WTC11 (cell line): Measurements from ENCODE around the gene ZNF581. TPM values are rescaled to one million over a fixed set of nuclear protein-coding genes. Genes with fewer than 3 reads are reported as not detected.
A peak's percentile ranks its signal among the peaks of the same experiment; 100 is the strongest.

ENCODE experiments used
- ATAC-seq: fragments of 200-7000 bp; cut with Tn5 transposase; 2 replicates; pipeline ENCODE4 v1.10.0; 2021; ENCODE audit warnings: mild to moderate bottlenecking, moderate library complexity
- CTCF ChIA-PET: fragments of 300-600 bp; sonication (Branson Sonifier 250); formaldehyde crosslinking; loops from one replicate; lab custom pipeline; 2021; ENCODE audit warnings: antibody characterized with exemption; lab: Charles Lee
- POLR2A ChIA-PET: fragments of 350-600 bp; sonication (Branson Sonifier 250); formaldehyde crosslinking; loops from one replicate; lab custom pipeline; 2021; ENCODE audit warnings: antibody characterized with exemption; lab: Charles Lee
- DNase-seq: peaks from one replicate; pipeline ENCODE4 v3.0.0; 2021; ENCODE audit warnings: low spot score
- H3K27ac Mint-ChIP-seq: 2 replicates; pipeline ENCODE4 v1.8.0; 2021; ENCODE audit warnings: mixed read lengths
- H3K27me3 Mint-ChIP-seq: 2 replicates; pipeline ENCODE4 v1.8.0; 2021; ENCODE audit warnings: low read depth, mild to moderate bottlenecking, moderate library complexity, mixed read lengths
- H3K36me3 Mint-ChIP-seq: 2 replicates; pipeline ENCODE4 v1.8.0; 2021; ENCODE audit warnings: mixed read lengths
- H3K4me1 Mint-ChIP-seq: 2 replicates; pipeline ENCODE4 v1.8.0; 2022; ENCODE audit warnings: mixed read lengths
- H3K4me3 Mint-ChIP-seq: 2 replicates; pipeline ENCODE4 v1.8.0; 2021; ENCODE audit warnings: mild to moderate bottlenecking, moderate library complexity, mixed read lengths
- H3K9me3 Mint-ChIP-seq: 2 replicates; pipeline ENCODE4 v1.8.0; 2021; ENCODE audit warnings: mixed read lengths
- ARID4B ChIP-seq: sonication (generic); formaldehyde crosslinking; IDR thresholded peaks from 2 replicates; pipeline ENCODE4 v1.8.0; 2023; ENCODE audit warnings: missing genetic modification reagents, mild to moderate bottlenecking, borderline replicate concordance
- CDX4 ChIP-seq: fragments of 250-450 bp; sonication (Bioruptor Pico); IDR thresholded peaks from 2 replicates; pipeline ENCODE4 v1.9.0; 2021; ENCODE audit warnings: moderate library complexity, mild to moderate bottlenecking, inconsistent platforms, borderline replicate concordance
- CREB1 ChIP-seq: sonication (generic); formaldehyde crosslinking; IDR thresholded peaks from 2 replicates; pipeline ENCODE4 v1.8.0; 2023; ENCODE audit warnings: mild to moderate bottlenecking, missing genetic modification reagents
- CREM ChIP-seq: sonication (generic); formaldehyde crosslinking; IDR thresholded peaks from 2 replicates; pipeline ENCODE4 v1.8.1; 2022; ENCODE audit warnings: mild to moderate bottlenecking, missing genetic modification reagents, moderate library complexity
- EMX1 ChIP-seq: fragments of 250-450 bp; sonication (Bioruptor Pico); IDR thresholded peaks from 2 replicates; pipeline ENCODE4 v1.8.0; 2021; ENCODE audit warnings: mild to moderate bottlenecking
- FOXJ3 ChIP-seq: sonication (generic); formaldehyde crosslinking; IDR thresholded peaks from 2 replicates; pipeline ENCODE4 v1.9.0; 2021; ENCODE audit warnings: missing genetic modification reagents, mild to moderate bottlenecking, borderline replicate concordance
- FOXP1 ChIP-seq: sonication (generic); formaldehyde crosslinking; IDR thresholded peaks from 2 replicates; pipeline ENCODE4 v1.8.0; 2022; ENCODE audit warnings: missing genetic modification reagents, mild to moderate bottlenecking, moderate library complexity, borderline replicate concordance
- GRHL2 ChIP-seq: fragments of 250-450 bp; sonication (Bioruptor Pico); IDR thresholded peaks from 2 replicates; pipeline ENCODE4 v1.8.0; 2022; ENCODE audit warnings: mild to moderate bottlenecking, moderate library complexity; ENCODE audit not compliant: insufficient replicate concordance, severe bottlenecking
- IRF2 ChIP-seq: sonication (generic); formaldehyde crosslinking; IDR thresholded peaks from 2 replicates; pipeline ENCODE4 v1.8.0; 2022; ENCODE audit warnings: low read depth, missing genetic modification reagents, borderline replicate concordance
- MXD4 ChIP-seq: fragments of 250-450 bp; sonication (Bioruptor Pico); IDR thresholded peaks from 2 replicates; pipeline ENCODE4 v1.8.0; 2021; ENCODE audit warnings: mild to moderate bottlenecking, moderate library complexity, borderline replicate concordance
- SMAD4 ChIP-seq: sonication (generic); formaldehyde crosslinking; IDR thresholded peaks from 2 replicates; pipeline ENCODE4 v1.8.0; 2022; ENCODE audit warnings: mild to moderate bottlenecking, missing genetic modification reagents
- SOX15 ChIP-seq: fragments of 250-450 bp; sonication (Bioruptor Pico); IDR thresholded peaks from 2 replicates; pipeline ENCODE4 v1.9.0; 2021; ENCODE audit warnings: mild to moderate bottlenecking
- TEAD1 ChIP-seq: sonication (generic); formaldehyde crosslinking; IDR thresholded peaks from 2 replicates; pipeline ENCODE4 v1.8.0; 2022; ENCODE audit warnings: mild to moderate bottlenecking, missing genetic modification reagents
- ZNF121 ChIP-seq: sonication (generic); formaldehyde crosslinking; IDR thresholded peaks from 2 replicates; pipeline ENCODE4 v1.8.0; 2023; ENCODE audit warnings: missing genetic modification reagents
- ZNF138 ChIP-seq: sonication (generic); formaldehyde crosslinking; conservative IDR thresholded peaks from 2 replicates; pipeline ENCODE4 v1.8.1; 2022; ENCODE audit warnings: mild to moderate bottlenecking, moderate library complexity, missing genetic modification reagents
- ZNF219 ChIP-seq: sonication (generic); formaldehyde crosslinking; IDR thresholded peaks from 2 replicates; pipeline ENCODE4 v1.8.0; 2023; ENCODE audit warnings: missing genetic modification reagents, mild to moderate bottlenecking, borderline replicate concordance
- ZNF232 ChIP-seq: sonication (generic); formaldehyde crosslinking; IDR thresholded peaks from 2 replicates; pipeline ENCODE4 v1.8.0; 2022; ENCODE audit warnings: mild to moderate bottlenecking, missing genetic modification reagents
- ZNF396 ChIP-seq: fragments of 250-450 bp; sonication (Bioruptor Pico); IDR thresholded peaks from 2 replicates; pipeline ENCODE4 v1.8.0; 2021; ENCODE audit warnings: mild to moderate bottlenecking, moderate library complexity, borderline replicate concordance
- ZNF423 ChIP-seq: fragments of 250-450 bp; sonication (Bioruptor Pico); IDR thresholded peaks from 2 replicates; pipeline ENCODE4 v2.1.2; 2022; ENCODE audit warnings: mild to moderate bottlenecking, moderate library complexity
- ZNF671 ChIP-seq: fragments of 250-450 bp; sonication (Bioruptor Pico); IDR thresholded peaks from 2 replicates; pipeline ENCODE4 v1.8.0; 2021; ENCODE audit warnings: mild to moderate bottlenecking
- total RNA-seq: library from RNA; stranded (reverse); gene quantifications from 3 replicates; pipeline ENCODE4 v1.2.3, GENCODE V29; 2021
- TF ChIP-seq, protein P1 (sequence below): fragments of 200-600 bp; IDR thresholded peaks from 2 replicates; pipeline ENCODE4 v1.8.0; 2022; ENCODE audit warnings: antibody characterized with exemption

ZNF581 gene
- total RNA-seq, 1 experiment from 2014 or later, result 100 TPM

DNA sequence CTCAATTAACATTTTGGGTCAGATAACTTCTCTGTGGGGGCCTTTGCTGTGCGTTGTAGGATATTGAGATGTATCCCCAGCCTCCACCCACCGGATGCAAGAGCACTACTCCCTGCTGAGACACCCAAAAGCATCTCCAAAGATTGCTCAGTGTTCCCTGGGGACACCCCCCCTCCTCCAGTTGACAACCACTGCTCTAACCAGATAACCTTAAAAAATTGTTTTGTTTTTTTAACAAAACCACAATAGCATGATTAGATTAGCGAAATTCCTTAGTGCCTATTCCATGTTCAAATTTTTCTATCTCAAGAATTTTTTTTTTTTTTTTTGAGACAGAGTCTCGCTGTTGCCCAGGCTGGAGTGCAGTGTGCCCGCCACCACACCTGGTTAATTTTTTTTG, 29.0 kb downstream of the ZNF581 start (continued):
- TF ChIP-seq ARID4B (CRISPR knock-in tag), result no peak
- no peak for TF ChIP-seq MXD4 (CRISPR knock-in tag)
- TF ChIP-seq ZNF219 (CRISPR knock-in tag), result no peak
- TF ChIP-seq ZNF671, result no peak

DNA sequence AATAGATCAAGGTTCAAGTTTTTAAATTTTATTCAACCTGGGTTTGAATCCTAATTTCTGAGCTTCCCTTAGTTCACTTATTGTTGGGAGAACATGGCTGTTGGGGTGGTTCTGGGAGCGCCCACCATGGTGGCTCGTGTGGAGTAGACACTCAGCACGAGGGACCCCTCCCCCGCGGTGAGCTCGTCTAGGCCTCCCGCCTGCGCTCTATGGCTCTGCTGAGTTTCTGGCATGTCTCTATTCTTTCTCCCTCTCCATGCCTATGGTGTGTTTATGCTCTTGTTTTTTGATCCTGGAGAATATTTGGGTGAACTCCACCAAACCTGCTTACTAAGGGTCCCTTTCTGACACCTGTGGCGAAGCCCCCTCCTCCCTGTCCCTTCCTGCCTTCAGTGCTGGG, 30.0 kb downstream of the ZNF581 start:
- Mint-ChIP-seq H3K9me3 (no peaks in the 10 kb centered on the region), H3K27ac (peak overlapping the region; percentile 85), H3K27me3 (no peaks in the 10 kb centered on the region), H3K4me1 (peaks cover 47% of the 10 kb centered on the region), H3K4me3 (peak overlapping the region; percentile 49), H3K36me3 (peaks cover 38% of the 10 kb centered on the region)
- ATAC-seq, result no peak
- DNase-seq, result no peak
- ChIA-PET CTCF (interaction anchor here (0.8 to 1.7 kb wide), 4 partner anchors 19 to 49 kb away, joined by 3 to 8 read pairs (median 4); partner anchors contain the start of genes U2AF2 and ZNF784), POLR2A (no interaction called here)
- no peak for TF ChIP-seq ZNF219 (CRISPR knock-in tag)
- TF ChIP-seq SMAD4 (CRISPR knock-in tag), result no peak
- TF ChIP-seq EMX1 (CRISPR knock-in tag), result no peak
- no peak for TF ChIP-seq ZNF121 (CRISPR knock-in tag)
- TF ChIP-seq GRHL2 (CRISPR knock-in tag), result no peak
- no peak for TF ChIP-seq FOXJ3 (CRISPR knock-in tag)
- TF ChIP-seq IRF2, result no peak
- no peak for TF ChIP-seq ZNF423 (CRISPR knock-in tag)
- no peak for TF ChIP-seq CREB1
- no peak for TF ChIP-seq FOXP1 (CRISPR knock-in tag)
- TF ChIP-seq CREM, result no peak
- TF ChIP-seq, protein P1, sequence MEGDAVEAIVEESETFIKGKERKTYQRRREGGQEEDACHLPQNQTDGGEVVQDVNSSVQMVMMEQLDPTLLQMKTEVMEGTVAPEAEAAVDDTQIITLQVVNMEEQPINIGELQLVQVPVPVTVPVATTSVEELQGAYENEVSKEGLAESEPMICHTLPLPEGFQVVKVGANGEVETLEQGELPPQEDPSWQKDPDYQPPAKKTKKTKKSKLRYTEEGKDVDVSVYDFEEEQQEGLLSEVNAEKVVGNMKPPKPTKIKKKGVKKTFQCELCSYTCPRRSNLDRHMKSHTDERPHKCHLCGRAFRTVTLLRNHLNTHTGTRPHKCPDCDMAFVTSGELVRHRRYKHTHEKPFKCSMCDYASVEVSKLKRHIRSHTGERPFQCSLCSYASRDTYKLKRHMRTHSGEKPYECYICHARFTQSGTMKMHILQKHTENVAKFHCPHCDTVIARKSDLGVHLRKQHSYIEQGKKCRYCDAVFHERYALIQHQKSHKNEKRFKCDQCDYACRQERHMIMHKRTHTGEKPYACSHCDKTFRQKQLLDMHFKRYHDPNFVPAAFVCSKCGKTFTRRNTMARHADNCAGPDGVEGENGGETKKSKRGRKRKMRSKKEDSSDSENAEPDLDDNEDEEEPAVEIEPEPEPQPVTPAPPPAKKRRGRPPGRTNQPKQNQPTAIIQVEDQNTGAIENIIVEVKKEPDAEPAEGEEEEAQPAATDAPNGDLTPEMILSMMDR, result no peak
- no peak for TF ChIP-seq ZNF138 (CRISPR knock-in tag)
- no peak for TF ChIP-seq TEAD1 (CRISPR knock-in tag)
- no peak for TF ChIP-seq ZNF232 (CRISPR knock-in tag)
- no peak for TF ChIP-seq SOX15 (CRISPR knock-in tag)
- no peak for TF ChIP-seq CDX4 (CRISPR knock-in tag)
- no peak for TF ChIP-seq ZNF396 (CRISPR knock-in tag)
